ENCODE measurements around the gene C9orf40. TPM values are rescaled to one million over a fixed set of nuclear protein-coding genes. Genes with fewer than 3 reads are reported as not detected.
A peak's percentile ranks its signal among the peaks of the same experiment; 100 is the strongest.

C9orf40 gene
- polyA plus RNA-seq, 4 donors, result 9.5 to 20.8 (median 11.4) TPM

DNA sequence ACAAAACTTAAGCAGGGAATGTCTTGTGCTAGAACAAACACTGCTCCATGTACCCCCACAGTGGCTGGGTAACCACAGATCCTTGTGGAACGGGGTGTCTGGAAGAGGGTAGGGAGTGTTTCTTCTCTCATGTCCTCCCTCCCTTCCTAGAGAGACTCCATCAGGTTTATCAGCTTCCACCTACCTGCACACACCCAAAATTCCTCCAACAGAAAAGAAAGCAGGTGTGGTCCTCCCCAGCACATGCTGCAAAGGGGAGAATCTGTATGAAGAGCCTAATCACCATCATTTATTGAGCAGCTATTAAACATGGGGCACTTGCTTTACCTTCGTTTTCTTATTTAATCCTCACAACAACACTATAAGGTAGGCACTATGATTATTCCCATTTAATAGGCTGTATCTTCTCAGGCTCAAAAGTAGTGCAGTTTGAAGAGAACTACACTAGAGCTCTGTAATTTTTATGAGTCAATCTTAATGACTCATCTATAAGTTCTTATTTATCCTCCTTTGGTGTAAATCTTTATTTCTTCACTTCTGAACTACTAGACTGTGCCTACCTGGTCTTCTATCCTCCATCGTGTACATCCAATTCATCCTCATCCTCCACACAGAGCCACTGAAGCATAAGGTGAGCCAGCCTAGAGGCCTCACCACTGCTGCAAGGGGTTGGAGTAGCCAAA is 31.6 kb downstream of the C9orf40 start:
- H3K4me1 ChIP-seq (ENCODE audit: control insufficient read depth in 3 of 3, insufficient read depth in 2 of 3, low read depth in 1 of 3, low read length in 2 of 3), result peaks cover 0 to 8% (median 8%) of the 10 kb centered on the region in 3 donors
- peak overlapping the region in 2 of 3 donors; percentile 73 to 78 for H3K27ac ChIP-seq (ENCODE audit: low read depth in 1 of 3, low read length in 2 of 3)
- no peak for FAIRE-seq
- no peak overlapping the region for H3K4me3 ChIP-seq (ENCODE audit: low read depth in 1 of 3, low read length in 3 of 3)
- no peaks in the 10 kb centered on the region for H3K27me3 ChIP-seq (ENCODE audit: control insufficient read depth in 3 of 3, insufficient read depth in 3 of 3, low read length in 3 of 3)
- no peaks in the 10 kb centered on the region for H3K9me3 ChIP-seq (ENCODE audit: control insufficient read depth in 2 of 2, insufficient read depth in 1 of 2, low read depth in 1 of 2, low read length in 1 of 2)
- peak in 1 of 2 donors; percentile 25 for DNase-seq
- 74 to 77% (median 74%) methylated on average over 3 of the region's 3 CpGs for WGBS, 3 donors
- no peaks in the 10 kb centered on the region for H3K36me3 ChIP-seq (ENCODE audit: control insufficient read depth in 3 of 3, insufficient read depth in 2 of 3, low read depth in 1 of 3, low read length in 3 of 3)

DNA sequence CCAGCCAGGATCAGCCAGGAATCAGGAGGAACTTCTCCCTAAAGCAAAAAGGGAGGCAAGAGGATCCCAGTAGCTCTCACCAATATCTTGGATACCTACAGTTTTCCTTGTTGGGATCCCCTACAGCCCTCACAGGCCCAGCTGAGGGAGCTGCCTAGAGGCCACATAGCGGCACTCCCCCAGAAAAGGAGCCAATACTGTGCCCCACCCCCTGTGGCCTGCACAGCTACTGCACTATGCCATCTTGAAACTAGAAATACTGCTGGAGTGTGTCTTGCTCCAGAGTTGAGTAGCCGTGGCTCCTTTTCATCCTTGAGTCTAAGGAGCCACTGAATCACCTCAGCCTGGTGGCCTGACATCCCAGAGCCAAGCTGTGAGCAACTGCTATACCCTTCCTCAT is 42.7 kb downstream of the C9orf40 start:
- peaks cover 0 to 10% of the 10 kb centered on the region in 2 donors for H3K9me3 ChIP-seq (ENCODE audit: control insufficient read depth in 2 of 2, insufficient read depth in 1 of 2, low read depth in 1 of 2, low read length in 1 of 2)
- no peaks in the 10 kb centered on the region for H3K27me3 ChIP-seq (ENCODE audit: control insufficient read depth in 3 of 3, insufficient read depth in 3 of 3, low read length in 3 of 3)
- no peaks in the 10 kb centered on the region for H3K36me3 ChIP-seq (ENCODE audit: control insufficient read depth in 3 of 3, insufficient read depth in 2 of 3, low read depth in 1 of 3, low read length in 3 of 3)
- no peaks in the 10 kb centered on the region for H3K4me1 ChIP-seq (ENCODE audit: control insufficient read depth in 3 of 3, insufficient read depth in 2 of 3, low read depth in 1 of 3, low read length in 2 of 3)
- no peak for FAIRE-seq
- no peak for DNase-seq
- H3K27ac ChIP-seq (ENCODE audit: low read depth in 1 of 3, low read length in 2 of 3), result no peak overlapping the region
- H3K4me3 ChIP-seq (ENCODE audit: low read depth in 1 of 3, low read length in 3 of 3), result no peak overlapping the region
- 87 to 95% (median 88%) methylated on average over 2 of the region's 2 CpGs for WGBS, 3 donors

DNA sequence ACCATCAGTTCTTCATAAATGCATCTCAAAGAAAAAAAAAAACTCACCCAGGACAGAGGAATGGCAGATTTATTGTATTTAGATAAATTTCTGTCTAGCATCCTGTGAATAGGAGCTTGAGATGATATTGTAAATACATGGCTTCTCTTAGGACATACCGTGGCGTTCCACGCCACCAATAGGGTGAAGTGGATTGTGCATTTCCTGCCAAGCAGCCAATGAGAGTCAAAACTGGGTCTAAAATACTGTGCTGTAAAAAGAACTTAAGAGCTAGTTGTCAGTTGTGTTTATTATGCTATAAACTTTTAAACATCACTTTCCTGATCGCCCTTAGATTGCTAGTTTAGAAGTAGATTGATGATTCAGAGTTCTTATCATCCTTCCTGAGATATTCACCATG is 44.0 kb downstream of the C9orf40 start:
- no peaks in the 10 kb centered on the region for H3K36me3 ChIP-seq (ENCODE audit: control insufficient read depth in 3 of 3, insufficient read depth in 2 of 3, low read depth in 1 of 3, low read length in 3 of 3)
- no peaks in the 10 kb centered on the region for H3K27me3 ChIP-seq (ENCODE audit: control insufficient read depth in 3 of 3, insufficient read depth in 3 of 3, low read length in 3 of 3)
- H3K9me3 ChIP-seq (ENCODE audit: control insufficient read depth in 2 of 2, insufficient read depth in 1 of 2, low read depth in 1 of 2, low read length in 1 of 2), result peaks cover 0 to 10% of the 10 kb centered on the region in 2 donors
- no peaks in the 10 kb centered on the region for H3K4me1 ChIP-seq (ENCODE audit: control insufficient read depth in 3 of 3, insufficient read depth in 2 of 3, low read depth in 1 of 3, low read length in 2 of 3)
- no peak overlapping the region for H3K27ac ChIP-seq (ENCODE audit: low read depth in 1 of 3, low read length in 2 of 3)
- FAIRE-seq, result no peak
- 23 to 50% (median 42%) methylated on average over 4 of the region's 4 CpGs for WGBS, 3 donors
- peak in 1 of 2 donors; percentile 42 for DNase-seq
- no peak overlapping the region for H3K4me3 ChIP-seq (ENCODE audit: low read depth in 1 of 3, low read length in 3 of 3)

DNA sequence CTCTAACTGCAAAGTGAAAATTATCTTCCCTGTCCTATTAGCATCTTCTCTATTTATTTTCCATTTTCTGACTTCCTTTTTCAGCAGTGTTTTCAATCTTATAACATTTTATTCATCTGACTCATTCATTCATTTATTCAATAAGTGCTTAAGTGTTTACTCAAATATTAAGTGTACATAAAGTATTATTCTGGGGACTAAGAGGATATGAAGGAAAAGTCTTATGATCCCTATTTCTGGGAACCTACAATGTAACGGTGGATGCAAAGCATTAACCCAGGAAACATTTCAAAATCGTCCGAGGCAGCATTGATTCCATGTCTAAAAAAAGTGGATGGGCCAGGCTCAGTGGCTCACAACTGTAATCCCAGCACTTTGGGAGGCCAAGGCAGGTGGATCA is 45.6 kb downstream of the C9orf40 start:
- no peaks in the 10 kb centered on the region for H3K36me3 ChIP-seq (ENCODE audit: control insufficient read depth in 3 of 3, insufficient read depth in 2 of 3, low read depth in 1 of 3, low read length in 3 of 3)
- no peak for FAIRE-seq

GRCh38 chr9:74901001-74901400 is 51.7 kb downstream of the C9orf40 start:
- FAIRE-seq, result peak; percentile 71

More for the DNA sequence above, 45.6 kb downstream of the C9orf40 start:
- DNase-seq, result no peak
- H3K27me3 ChIP-seq (ENCODE audit: control insufficient read depth in 3 of 3, insufficient read depth in 3 of 3, low read length in 3 of 3), result no peaks in the 10 kb centered on the region
- H3K9me3 ChIP-seq (ENCODE audit: control insufficient read depth in 2 of 2, insufficient read depth in 1 of 2, low read depth in 1 of 2, low read length in 1 of 2), result peaks cover 0 to 4% of the 10 kb centered on the region in 2 donors
- 88 to 90% (median 88%) methylated on average over 3 of the region's 3 CpGs for WGBS, 3 donors
- H3K4me1 ChIP-seq (ENCODE audit: control insufficient read depth in 3 of 3, insufficient read depth in 2 of 3, low read depth in 1 of 3, low read length in 2 of 3), result no peaks in the 10 kb centered on the region
- no peak overlapping the region for H3K4me3 ChIP-seq (ENCODE audit: low read depth in 1 of 3, low read length in 3 of 3)
- no peak overlapping the region for H3K27ac ChIP-seq (ENCODE audit: low read depth in 1 of 3, low read length in 2 of 3)

More at GRCh38 chr9:74901001-74901400, 51.7 kb downstream of the C9orf40 start:
- Histone ChIP-seq H3K9me3 (ENCODE audit: control insufficient read depth in 2 of 2, insufficient read depth in 1 of 2, low read depth in 1 of 2, low read length in 1 of 2) (no peaks in the 10 kb centered on the region), H3K4me1 (ENCODE audit: control insufficient read depth in 3 of 3, insufficient read depth in 2 of 3, low read depth in 1 of 3, low read length in 2 of 3) (peaks cover 0 to 18% (median 2%) of the 10 kb centered on the region in 3 donors), H3K27me3 (ENCODE audit: control insufficient read depth in 3 of 3, insufficient read depth in 3 of 3, low read length in 3 of 3) (no peaks in the 10 kb centered on the region), H3K36me3 (ENCODE audit: control insufficient read depth in 3 of 3, insufficient read depth in 2 of 3, low read depth in 1 of 3, low read length in 3 of 3) (no peaks in the 10 kb centered on the region), H3K4me3 (ENCODE audit: low read depth in 1 of 3, low read length in 3 of 3) (no peak overlapping the region), H3K27ac (ENCODE audit: low read depth in 1 of 3, low read length in 2 of 3) (peak overlapping the region in 1 of 3 donors; percentile 13)
- peak; percentile 75 to 85 for DNase-seq

Other genes starting within 250 kb of the C9orf40 start
- 1 to 10 TPM in 3 of 4 donors, under 1 TPM in 1; 0.73 to 5.4 (median 2.1) TPM for gene TRPM6, start 65.0 kb downstream of the C9orf40 start, polyA plus RNA-seq
- 10 to 100 TPM in 2 of 4 donors, 1 to 10 TPM in 2; 6.8 to 19.4 (median 10.1) TPM for gene CARNMT1, start 75.4 kb upstream of the C9orf40 start, polyA plus RNA-seq
- gene NMRK1, start 135.2 kb upstream of the C9orf40 start, polyA plus RNA-seq, result 10 to 100 TPM; 19.9 to 95.7 (median 47.9) TPM
- gene OSTF1, start 135.6 kb upstream of the C9orf40 start, polyA plus RNA-seq, result 10 to 100 TPM; 37.0 to 48.9 (median 43.5) TPM

Data from small intestine (tissue), 7 donors.